ENCODE measurements around the gene SNX3.

- TF ChIP-seq CTCF (IDR thresholded peaks at IDR 0.05; ENCODE audit: borderline replicate concordance, extremely low read depth, low read length, poor library complexity, severe bottlenecking), result no peak
- no peak for TF ChIP-seq EZH2 (IDR thresholded peaks at IDR 0.05; ENCODE audit: borderline replicate concordance, low read depth, low read length, severe bottlenecking)
Observed at GRCh38 chr6:108179741-108180140, 81.1 kb downstream of the SNX3 start.

All from DND-41 (cell line).